Measurements from ENCODE around the gene AGAP1. TPM values are rescaled to one million over a fixed set of nuclear protein-coding genes. Genes with fewer than 3 reads are reported as not detected.
A peak's percentile ranks its signal among the peaks of the same experiment; 100 is the strongest.

Gene AGAP1
- total RNA-seq, 2 donors from 2014 or later = 32.8 to 34.7 TPM

- H3K9me3 Mint-ChIP-seq = no peaks in the 10 kb centered on the region
- H3K9me3 ChIP-seq (ENCODE audit: control insufficient read depth, low read length) = no peaks in the 10 kb centered on the region
- peaks cover 32% of the 10 kb centered on the region for H3K4me1 Mint-ChIP-seq
- peaks cover 91% of the 10 kb centered on the region for H3K27me3 Mint-ChIP-seq (ENCODE audit: insufficient read depth)
- WGBS, 2 experiments (ENCODE audit: insufficient coverage in 1 of 2, insufficient read length in 1 of 2) = 1 to 4% methylated on average over 20 to 27 of the region's 27 CpGs
- H3K27ac Mint-ChIP-seq = no peak overlapping the region
- TF ChIP-seq, protein P1, sequence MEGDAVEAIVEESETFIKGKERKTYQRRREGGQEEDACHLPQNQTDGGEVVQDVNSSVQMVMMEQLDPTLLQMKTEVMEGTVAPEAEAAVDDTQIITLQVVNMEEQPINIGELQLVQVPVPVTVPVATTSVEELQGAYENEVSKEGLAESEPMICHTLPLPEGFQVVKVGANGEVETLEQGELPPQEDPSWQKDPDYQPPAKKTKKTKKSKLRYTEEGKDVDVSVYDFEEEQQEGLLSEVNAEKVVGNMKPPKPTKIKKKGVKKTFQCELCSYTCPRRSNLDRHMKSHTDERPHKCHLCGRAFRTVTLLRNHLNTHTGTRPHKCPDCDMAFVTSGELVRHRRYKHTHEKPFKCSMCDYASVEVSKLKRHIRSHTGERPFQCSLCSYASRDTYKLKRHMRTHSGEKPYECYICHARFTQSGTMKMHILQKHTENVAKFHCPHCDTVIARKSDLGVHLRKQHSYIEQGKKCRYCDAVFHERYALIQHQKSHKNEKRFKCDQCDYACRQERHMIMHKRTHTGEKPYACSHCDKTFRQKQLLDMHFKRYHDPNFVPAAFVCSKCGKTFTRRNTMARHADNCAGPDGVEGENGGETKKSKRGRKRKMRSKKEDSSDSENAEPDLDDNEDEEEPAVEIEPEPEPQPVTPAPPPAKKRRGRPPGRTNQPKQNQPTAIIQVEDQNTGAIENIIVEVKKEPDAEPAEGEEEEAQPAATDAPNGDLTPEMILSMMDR (conservative IDR thresholded peaks at IDR 0.05) = no peak
- H3K36me3 ChIP-seq (ENCODE audit: control insufficient read depth, insufficient read depth, low read length) = no peaks in the 10 kb centered on the region
- H3K4me1 ChIP-seq (ENCODE audit: control insufficient read depth, insufficient read depth, low read length) = peaks cover 12% of the 10 kb centered on the region
- peak; percentile 72 for DNase-seq
- H3K27ac ChIP-seq (ENCODE audit: low read depth, low read length) = peak overlapping the region; percentile 80
- H3K27me3 ChIP-seq (ENCODE audit: control insufficient read depth, insufficient read depth, low read length, poor library complexity, severe bottlenecking) = peaks cover 100% of the 10 kb centered on the region
- no peak overlapping the region for H3K4me3 ChIP-seq (ENCODE audit: low read length)
- H3K36me3 Mint-ChIP-seq (ENCODE audit: low read depth) = no peaks in the 10 kb centered on the region
- no peak overlapping the region for H3K4me3 Mint-ChIP-seq
- H3K9ac ChIP-seq (ENCODE audit: extremely low read depth, low read length, poor library complexity, severe bottlenecking) = no peak overlapping the region
Observed at GRCh38 chr2:236171181-236171679, 677.4 kb downstream of the AGAP1 start.

DNA sequence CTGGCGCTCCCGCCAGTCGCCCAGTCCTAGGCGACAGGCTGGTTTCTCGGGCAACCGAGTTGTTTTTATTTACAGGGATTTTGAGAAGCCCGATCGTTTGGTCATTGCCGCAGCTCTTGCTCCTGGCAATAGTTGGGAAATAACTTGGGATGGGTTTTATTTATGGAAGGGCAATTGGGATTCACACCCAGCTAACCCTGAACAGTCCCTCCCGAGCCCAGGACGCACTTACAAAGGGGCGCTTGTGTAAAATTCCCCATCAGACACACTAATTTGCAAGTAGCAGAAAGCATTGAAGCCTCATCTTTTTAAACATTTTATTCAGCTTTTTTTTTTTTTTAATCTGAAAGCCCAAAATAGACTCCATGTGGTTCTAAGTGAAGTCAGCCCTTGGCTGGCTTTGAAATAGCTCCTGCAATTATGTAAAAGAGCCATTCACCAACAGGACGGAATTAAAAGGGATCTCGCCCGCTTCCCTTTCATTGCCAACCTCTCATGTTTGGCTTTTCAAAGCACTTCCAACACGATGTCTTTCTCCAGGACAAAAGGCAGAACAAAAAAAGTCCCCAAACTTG lies 677.9 kb downstream of the AGAP1 start:
- Histone ChIP-seq H3K36me3 (ENCODE audit: control insufficient read depth, insufficient read depth, low read length) (no peaks in the 10 kb centered on the region), H3K9ac (ENCODE audit: extremely low read depth, low read length, poor library complexity, severe bottlenecking) (no peak overlapping the region), H3K27ac (ENCODE audit: low read depth, low read length) (peak overlapping the region; percentile 80), H3K27me3 (ENCODE audit: control insufficient read depth, insufficient read depth, low read length, poor library complexity, severe bottlenecking) (peaks cover 100% of the 10 kb centered on the region), H3K4me1 (ENCODE audit: control insufficient read depth, insufficient read depth, low read length) (peaks cover 12% of the 10 kb centered on the region), H3K4me3 (ENCODE audit: low read length) (no peak overlapping the region), H3K9me3 (ENCODE audit: control insufficient read depth, low read length) (no peaks in the 10 kb centered on the region)
- Mint-ChIP-seq H3K9me3 (no peaks in the 10 kb centered on the region), H3K4me3 (no peak overlapping the region), H3K27ac (no peak overlapping the region), H3K36me3 (ENCODE audit: low read depth) (no peaks in the 10 kb centered on the region), H3K27me3 (ENCODE audit: insufficient read depth) (peaks cover 91% of the 10 kb centered on the region), H3K4me1 (peaks cover 27% of the 10 kb centered on the region)
- 5 to 7% methylated on average over 7 to 16 of the region's 16 CpGs for WGBS, 2 experiments (ENCODE audit: insufficient coverage in 1 of 2, insufficient read length in 1 of 2)
- TF ChIP-seq, protein P1 (conservative IDR thresholded peaks at IDR 0.05) = no peak
- no peak for DNase-seq

GRCh38 chr2:236172255-236173035 lies 678.6 kb downstream of the AGAP1 start:
- WGBS, 2 experiments (ENCODE audit: insufficient coverage in 1 of 2, insufficient read length in 1 of 2) = 0 to 3% methylated on average over 8 to 46 of the region's 46 CpGs
- H3K4me1 Mint-ChIP-seq = peaks cover 24% of the 10 kb centered on the region
- no peaks in the 10 kb centered on the region for H3K36me3 Mint-ChIP-seq (ENCODE audit: low read depth)
- TF ChIP-seq, protein P1 (conservative IDR thresholded peaks at IDR 0.05) = no peak
- H3K4me3 Mint-ChIP-seq = no peak overlapping the region
- Histone ChIP-seq H3K27ac (ENCODE audit: low read depth, low read length) (peak overlapping the region; percentile 80), H3K27me3 (ENCODE audit: control insufficient read depth, insufficient read depth, low read length, poor library complexity, severe bottlenecking) (peaks cover 97% of the 10 kb centered on the region), H3K4me1 (ENCODE audit: control insufficient read depth, insufficient read depth, low read length) (peaks cover 12% of the 10 kb centered on the region), H3K9me3 (ENCODE audit: control insufficient read depth, low read length) (no peaks in the 10 kb centered on the region), H3K36me3 (ENCODE audit: control insufficient read depth, insufficient read depth, low read length) (no peaks in the 10 kb centered on the region), H3K9ac (ENCODE audit: extremely low read depth, low read length, poor library complexity, severe bottlenecking) (no peak overlapping the region), H3K4me3 (ENCODE audit: low read length) (no peak overlapping the region)
- no peak overlapping the region for H3K27ac Mint-ChIP-seq
- peaks cover 90% of the 10 kb centered on the region for H3K27me3 Mint-ChIP-seq (ENCODE audit: insufficient read depth)
- peak; percentile 60 for DNase-seq
- H3K9me3 Mint-ChIP-seq = no peaks in the 10 kb centered on the region

Measured in endodermal cell (in vitro differentiated cells).